GM21786 (cell line): Measurements from ENCODE around the gene NKIRAS2.

Experiments used
- ATAC-seq: cut with Tn5 transposase; IDR thresholded peaks from one replicate; pipeline ENCODE4 v1.9.1; 2021; ENCODE audit not compliant: unreplicated experiment

Gene NKIRAS2

DNA sequence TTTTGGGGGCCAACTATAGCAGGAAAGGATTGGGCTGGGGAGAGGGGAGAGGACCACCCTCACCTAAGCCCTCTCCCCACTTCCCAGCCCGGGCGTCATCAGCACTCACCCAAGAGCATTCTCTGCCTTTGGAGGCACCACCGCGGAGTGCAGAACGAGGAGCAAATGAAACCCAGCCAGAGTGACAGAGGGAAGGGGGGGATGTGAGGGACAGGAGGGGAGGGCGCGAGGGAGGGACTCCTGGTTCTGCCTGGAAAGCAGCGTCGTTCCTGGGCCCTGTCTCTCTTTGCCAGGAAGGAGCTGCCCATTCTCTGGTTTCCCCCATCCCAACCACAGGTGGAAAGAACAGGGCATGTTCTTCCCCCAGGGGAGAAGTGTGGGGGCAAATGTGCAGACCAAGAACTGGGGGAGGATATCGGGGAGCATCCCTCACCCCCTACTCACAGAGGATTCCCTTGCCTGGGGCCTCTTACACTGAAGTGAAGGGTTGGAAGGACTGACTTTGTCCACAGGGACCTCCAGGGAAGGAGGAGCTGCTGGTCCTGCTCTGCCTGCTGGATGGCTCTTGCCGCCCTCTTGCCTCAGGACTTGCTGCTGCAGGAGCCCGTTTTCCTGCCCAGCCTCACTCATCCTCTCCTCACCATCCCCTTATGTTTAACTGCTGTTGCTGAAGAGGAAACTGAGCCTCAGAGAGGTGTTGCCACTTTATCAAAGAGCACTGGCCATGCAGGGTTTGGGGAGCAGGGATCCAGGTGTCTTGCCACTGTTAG, 34.0 kb downstream of the NKIRAS2 start:
- no peak for ATAC-seq

DNA sequence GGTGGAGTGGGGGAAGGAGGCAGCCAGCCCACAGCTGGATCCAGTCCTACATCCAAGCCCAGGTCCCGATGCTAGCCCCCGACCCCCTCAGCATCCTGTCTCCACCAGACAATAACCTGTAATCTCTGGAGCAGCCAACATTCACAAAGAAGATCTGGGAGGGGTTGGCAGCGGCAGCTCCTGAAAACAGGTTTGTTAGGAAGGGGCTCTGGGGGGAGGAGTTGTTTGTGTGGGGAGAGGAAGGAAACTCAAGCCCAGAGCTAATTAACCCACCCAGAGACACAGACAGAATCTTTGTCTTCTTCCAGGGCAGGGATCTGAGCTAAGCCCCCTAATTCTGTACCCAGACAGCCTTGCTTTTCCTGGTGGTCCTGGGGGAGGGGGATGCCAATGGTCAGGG, 35.1 kb downstream of the NKIRAS2 start:
- no peak for ATAC-seq

DNA sequence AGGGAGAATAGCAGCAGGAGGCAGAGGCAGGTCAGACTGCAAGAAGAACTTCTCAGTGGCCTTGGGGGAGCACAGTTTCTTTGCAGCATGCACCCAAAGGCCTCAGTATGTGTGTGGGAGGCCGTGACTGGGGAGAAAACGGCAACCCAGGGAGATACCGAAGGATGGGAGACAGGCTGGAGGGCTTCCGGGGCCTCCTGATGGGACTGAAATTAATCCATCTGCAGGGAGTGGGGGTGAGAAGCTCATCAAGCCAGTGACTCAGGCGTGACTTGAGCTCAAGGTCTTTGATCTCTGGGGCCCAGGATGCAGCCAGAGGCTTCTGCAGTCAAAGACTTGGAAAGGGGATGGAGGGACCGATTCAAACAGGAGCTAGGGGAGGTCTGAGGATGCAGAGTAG, 35.6 kb downstream of the NKIRAS2 start:
- ATAC-seq = no peak

DNA sequence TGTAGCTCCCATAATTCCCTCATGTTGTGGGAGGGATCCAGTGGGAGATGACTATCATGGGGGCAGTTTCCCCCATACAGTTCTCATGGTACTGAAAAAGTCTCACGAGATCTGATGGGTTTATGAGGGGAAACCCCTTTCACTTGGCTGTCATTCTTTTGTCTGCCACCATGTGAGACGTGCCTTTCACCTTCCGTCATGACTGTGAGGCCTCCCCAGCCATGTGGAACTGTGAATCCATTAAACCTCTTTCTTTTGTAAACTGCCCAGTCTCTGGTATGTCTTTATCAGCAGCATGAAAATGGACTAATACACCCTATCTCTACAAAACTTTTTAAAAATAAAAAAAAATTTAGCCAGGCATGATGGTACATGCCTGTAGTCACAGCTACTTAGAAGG, 36.7 kb downstream of the NKIRAS2 start:
- no peak for ATAC-seq

DNA sequence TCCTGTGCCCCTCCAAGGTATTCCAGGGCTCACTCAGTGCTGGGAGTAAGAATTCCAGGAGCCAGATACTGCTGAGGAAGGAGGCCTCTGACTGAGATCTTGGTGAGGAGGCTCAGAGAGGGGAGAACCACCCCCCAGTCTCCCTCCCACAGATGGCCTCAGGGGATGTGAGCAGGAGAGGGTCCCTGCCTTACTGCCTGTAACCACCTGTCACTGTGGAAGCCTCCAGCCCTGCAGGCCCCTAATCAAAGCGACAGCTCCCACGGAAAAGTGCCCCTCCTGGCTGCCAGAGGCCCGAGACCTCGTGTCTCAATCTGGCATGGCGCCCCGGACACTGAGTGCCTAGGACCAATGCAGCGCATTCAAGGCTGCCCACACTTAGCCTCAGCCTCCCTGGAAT, 38.2 kb downstream of the NKIRAS2 start:
- ATAC-seq = no peak

DNA sequence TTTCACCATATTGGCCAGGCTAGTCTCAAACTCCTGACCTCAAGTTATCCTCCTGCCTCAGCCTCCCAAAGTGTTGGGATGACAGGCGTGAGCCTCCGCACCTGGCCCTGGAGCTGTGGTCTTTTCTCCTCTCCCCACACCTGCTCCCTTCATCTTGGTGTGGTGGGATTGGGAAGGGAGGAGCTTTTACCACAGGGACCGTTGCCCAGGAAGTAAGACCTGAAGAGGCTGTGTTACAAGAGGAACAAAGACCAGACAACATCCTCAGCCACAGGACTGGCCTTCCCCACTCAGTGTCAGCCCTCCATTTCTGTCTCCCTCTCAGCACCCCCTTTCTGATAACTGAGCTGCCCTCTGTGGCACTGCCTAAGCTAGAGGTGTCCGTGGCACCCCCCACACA, 39.9 kb downstream of the NKIRAS2 start:
- ATAC-seq = no peak

DNA sequence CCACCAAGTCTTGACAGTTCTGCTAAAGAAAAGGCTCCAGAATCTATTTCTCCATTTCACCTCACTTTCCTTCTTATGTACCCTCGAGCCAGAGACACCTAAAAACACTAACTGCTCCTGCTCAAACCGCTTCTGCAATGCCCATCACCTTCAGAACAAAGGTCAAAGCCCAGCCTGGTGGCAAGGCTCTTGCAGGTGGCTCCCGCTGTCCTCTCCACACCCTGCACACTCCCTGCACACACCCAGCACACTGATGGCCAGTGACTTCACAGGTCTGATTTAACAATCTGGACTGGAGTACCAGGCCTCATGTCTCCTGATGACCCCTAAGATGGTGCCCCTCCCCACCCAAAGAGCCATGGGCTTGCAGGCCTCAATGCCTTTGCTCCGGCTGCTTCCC, 40.3 kb downstream of the NKIRAS2 start:
- no peak for ATAC-seq

DNA sequence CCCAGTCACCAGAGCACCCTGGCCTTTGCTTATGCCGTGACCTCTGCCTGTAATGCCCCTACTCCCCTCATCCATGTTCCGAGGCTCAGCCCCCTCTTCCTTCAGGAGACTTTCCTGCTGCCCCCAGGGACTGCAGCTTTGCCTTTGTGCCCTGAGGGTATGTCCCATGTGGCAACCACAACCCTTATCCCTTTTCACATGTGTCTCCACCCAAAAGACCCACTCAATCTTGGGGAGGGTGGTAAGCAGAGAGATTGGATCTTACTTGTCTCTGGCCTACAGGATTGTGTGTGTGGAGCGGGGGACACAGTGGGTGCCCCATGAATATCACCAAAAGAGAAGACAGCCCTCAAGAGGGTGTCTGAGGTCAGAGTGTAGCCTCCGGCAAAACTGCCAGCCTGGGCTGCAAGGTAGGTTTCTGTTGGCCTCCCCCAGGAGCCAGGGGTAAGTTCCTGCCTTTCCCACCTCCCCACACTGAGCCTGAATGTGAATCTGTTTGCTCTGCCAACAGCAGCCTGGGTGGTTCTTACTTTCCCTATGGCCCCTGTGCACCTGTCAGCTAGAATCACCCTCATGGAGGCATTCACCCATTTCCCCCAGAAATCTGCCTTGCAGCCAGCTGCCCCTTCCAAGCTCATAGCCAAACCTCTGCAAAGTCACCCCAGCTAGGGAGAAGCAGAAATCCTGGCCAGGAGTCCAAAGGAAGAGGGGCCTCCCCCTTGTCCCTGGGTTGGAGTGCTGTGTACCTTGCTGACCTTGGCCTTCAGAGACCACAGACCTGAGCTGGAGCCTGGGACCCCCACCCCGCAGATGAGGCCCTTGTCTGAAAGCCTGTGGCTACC, 42.0 kb downstream of the NKIRAS2 start:
- ATAC-seq = no peak

DNA sequence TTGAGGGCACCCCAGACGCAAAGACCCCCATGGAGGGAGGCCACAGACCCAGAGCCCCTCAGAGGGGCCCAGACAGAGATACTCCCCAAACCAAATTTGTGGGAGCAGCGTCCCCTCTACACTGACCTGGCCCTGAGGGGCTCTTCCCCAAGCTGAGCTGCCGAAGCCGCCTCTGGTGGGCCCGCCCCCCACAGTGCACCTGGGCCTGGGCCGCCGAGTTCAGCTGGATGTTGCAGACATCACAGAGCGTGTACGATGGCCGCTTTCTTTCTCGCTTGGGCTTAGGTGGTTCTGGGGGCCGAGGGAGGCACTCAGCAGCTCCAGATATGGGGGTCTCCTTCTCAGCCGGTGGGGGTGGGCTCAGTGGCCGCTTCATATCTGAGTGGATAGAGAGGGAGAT, 42.8 kb downstream of the NKIRAS2 start:
- no peak for ATAC-seq

DNA sequence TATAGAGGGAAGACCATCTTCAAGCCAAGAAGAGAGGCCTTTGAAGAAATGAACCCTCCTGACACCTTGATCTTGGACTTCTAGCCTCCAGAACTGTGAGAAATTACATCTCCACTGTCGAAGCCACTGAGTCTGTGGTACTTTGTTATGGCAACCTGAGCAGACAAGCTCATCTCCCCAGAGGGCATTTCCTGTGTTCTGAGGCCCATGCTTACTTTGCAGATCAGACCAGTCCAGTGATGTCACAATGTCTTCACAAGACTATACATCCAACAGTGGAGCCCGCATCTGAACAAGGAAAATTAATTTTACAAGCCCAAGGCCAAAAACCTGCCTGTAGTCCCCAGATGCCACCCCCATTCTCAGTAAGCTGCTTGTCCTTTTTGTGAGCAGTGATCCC, 45.3 kb downstream of the NKIRAS2 start:
- no peak for ATAC-seq

DNA sequence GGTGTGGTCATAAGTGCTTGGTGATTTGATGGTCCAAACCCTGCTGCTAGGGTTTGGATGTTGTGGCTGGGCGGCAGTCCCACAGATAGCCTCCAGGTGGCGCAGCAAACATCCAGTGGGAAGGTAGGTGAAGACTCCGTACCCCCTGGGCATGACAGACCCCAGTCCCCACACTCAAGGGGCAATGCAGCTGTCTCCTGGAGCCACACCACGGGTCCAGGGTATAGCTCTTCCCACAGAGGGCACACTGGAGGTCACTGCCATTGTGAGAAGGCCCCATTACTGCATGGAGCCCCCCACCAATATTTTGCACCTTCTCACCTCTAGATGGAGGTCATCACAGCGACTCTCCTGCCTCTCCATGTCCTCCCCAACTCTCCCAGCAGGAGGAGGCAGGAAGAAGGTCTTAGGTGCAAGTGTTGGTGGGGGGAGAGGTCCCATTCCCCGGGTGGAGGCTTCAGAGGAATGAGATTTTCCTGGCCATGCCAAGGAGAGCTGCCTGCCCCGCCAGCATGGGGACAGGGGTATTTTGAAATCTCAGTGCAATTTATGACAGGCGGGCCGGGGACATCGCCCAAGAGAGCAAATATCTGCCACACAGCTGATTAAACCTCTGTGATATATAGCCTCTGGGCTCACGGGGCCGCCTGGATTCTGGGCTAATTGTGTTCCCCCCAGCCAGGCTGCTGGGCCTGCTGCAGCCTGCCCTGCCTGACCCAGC, 47.6 kb downstream of the NKIRAS2 start:
- ATAC-seq = no peak

DNA sequence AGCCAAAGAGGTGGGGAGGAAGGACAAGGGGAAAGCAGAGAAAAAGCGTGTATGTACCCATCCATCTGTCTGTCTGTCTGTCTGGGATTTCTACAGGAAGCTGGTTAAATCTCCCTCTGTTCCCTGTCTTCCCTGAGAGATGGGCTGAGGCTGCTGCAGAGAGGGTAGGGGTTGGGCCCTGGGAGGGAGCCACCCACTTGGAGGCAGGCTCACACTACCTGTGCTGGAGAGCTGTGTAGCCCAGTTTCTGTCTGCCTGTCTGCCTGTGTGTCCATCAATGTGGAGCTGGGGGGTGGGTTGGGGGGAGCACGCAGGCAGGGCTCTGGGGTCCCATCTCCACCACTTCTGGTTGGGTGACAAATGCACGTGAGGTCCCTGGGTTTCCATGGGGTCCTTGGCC, 49.1 kb downstream of the NKIRAS2 start:
- no peak for ATAC-seq

DNA sequence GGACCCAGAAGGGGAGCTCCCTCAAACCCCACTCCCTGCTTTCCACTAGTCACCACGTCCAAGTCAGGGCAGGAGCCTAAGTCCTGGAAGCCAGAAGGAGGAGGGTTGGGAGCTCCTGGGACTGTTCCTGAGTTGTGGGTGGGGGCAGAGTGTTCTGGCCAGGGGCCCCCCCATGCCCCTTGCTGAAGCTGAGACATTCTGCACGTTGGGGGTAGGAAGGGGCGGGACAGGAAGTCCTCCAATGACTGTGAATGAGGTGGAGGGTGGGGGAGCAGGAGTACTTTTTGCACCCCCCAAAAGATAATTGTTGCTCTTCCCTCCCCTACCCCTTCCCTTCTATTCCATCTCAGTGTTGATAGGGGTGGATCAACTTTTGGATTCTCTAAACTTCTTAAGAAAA, 51.9 kb downstream of the NKIRAS2 start:
- no peak for ATAC-seq

DNA sequence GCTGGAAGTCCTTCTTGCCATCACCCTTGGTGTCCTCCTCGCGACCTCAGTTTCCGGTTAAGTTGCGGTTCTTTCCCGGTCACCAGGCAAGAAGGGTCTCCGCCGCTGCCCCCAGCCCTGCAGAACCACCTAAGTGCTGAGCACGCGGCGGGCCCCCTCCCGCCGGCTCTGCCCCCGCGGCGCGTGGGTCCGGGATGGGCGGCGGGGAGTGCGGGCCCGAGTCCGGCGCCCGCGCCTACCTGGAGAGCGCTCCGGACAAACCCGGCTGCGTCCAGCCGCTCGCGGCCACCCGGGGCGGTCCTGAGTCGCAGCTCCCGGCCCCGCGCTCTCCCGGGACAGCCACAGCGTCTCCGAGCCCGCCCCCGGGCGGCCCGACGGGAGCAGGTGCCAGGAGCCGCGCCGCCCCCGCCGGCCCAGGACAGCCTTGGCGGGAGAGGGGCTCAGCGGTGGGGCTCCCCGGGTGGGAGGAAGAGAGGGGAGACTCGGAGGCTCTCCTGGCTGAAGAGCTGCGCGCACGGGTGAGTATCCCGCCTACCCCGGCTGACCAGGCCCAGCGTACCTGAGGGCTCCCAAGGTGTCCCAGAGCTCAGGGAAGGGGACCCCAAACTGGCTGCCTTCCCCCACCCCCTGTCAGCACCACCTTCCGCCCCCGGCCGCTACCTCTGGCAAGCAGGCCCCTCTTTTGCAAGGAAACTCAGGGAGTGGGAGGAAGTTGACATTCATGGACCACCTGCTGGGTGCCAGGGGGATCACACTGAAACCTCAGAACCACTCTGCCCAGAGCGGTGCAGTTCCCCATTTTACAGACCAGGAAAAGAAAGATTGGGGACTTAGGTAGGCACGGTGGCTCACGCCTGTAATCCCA, 52.7 kb downstream of the NKIRAS2 start:
- ATAC-seq = no peak
